Measurements from ENCODE around the gene MEF2D.

The MEF2D gene

GRCh38 chr1:156422602-156423091 lies 77.9 kb downstream of the MEF2D start:
- no peak for TF ChIP-seq CTCF (conservative IDR thresholded peaks at IDR 0.05; ENCODE audit: low read depth, low read length)
- no peak overlapping the region for H3K4me3 ChIP-seq (ENCODE audit: low read depth, low read length)
- no peak for DNase-seq (ENCODE audit: low read depth)

GRCh38 chr1:156421939-156422601 lies 78.5 kb downstream of the MEF2D start:
- no peak for DNase-seq (ENCODE audit: low read depth)
- no peak overlapping the region for H3K4me3 ChIP-seq (ENCODE audit: low read depth, low read length)
- no peak for TF ChIP-seq CTCF (conservative IDR thresholded peaks at IDR 0.05; ENCODE audit: low read depth, low read length)

GRCh38 chr1:156421062-156421938 lies 79.3 kb downstream of the MEF2D start:
- peak; percentile 44 for DNase-seq (ENCODE audit: low read depth)
- no peak overlapping the region for H3K4me3 ChIP-seq (ENCODE audit: low read depth, low read length)
- TF ChIP-seq CTCF (conservative IDR thresholded peaks at IDR 0.05; ENCODE audit: low read depth, low read length), result no peak

- no peak for TF ChIP-seq CTCF (conservative IDR thresholded peaks at IDR 0.05; ENCODE audit: low read depth, low read length)
- no peak for DNase-seq (ENCODE audit: low read depth)
- no peak overlapping the region for H3K4me3 ChIP-seq (ENCODE audit: low read depth, low read length)
Observed at GRCh38 chr1:156420205-156421061, 80.1 kb downstream of the MEF2D start.

- peak; percentile 14 for TF ChIP-seq CTCF (conservative IDR thresholded peaks at IDR 0.05; ENCODE audit: low read depth, low read length)
- no peak for DNase-seq (ENCODE audit: low read depth)
- no peak overlapping the region for H3K4me3 ChIP-seq (ENCODE audit: low read depth, low read length)
Observed at GRCh38 chr1:156419854-156420204, 80.7 kb downstream of the MEF2D start.

GRCh38 chr1:156418416-156419070 lies 82.0 kb downstream of the MEF2D start:
- no peak overlapping the region for H3K4me3 ChIP-seq (ENCODE audit: low read depth, low read length)
- no peak for DNase-seq (ENCODE audit: low read depth)
- TF ChIP-seq CTCF (conservative IDR thresholded peaks at IDR 0.05; ENCODE audit: low read depth, low read length), result no peak

Data from choroid plexus epithelial cell (primary cell).